Measurements from ENCODE around the gene TMPRSS6. TPM values are rescaled to one million over a fixed set of nuclear protein-coding genes. Genes with fewer than 3 reads are reported as not detected.

The TMPRSS6 gene
- total RNA-seq, 6 experiments from 2014 or later, result not detected

GRCh38 chr22:37069319-37069718 is 40.2 kb downstream of the TMPRSS6 start:
- no peaks in the 10 kb centered on the region for H3K4me1 Mint-ChIP-seq (ENCODE audit: low read depth)
- H3K27me3 Mint-ChIP-seq (ENCODE audit: insufficient read depth), result peaks cover 22% of the 10 kb centered on the region
- H3K9me3 Mint-ChIP-seq, result no peaks in the 10 kb centered on the region
- no peak overlapping the region for H3K4me3 Mint-ChIP-seq
- no peak overlapping the region for H3K27ac Mint-ChIP-seq
- peaks cover 3% of the 10 kb centered on the region; the same call in 1 of the 2 replicates for H3K36me3 Mint-ChIP-seq (ENCODE audit: low read depth)
- DNase-seq, result no peak
- TF ChIP-seq CTCF (IDR thresholded peaks at IDR 0.05), result no peak

GRCh38 chr22:37068859-37069258 is 40.7 kb downstream of the TMPRSS6 start:
- H3K36me3 Mint-ChIP-seq (ENCODE audit: low read depth), result peaks cover 5% of the 10 kb centered on the region; the same call in 1 of the 2 replicates
- H3K4me3 Mint-ChIP-seq, result no peak overlapping the region
- H3K9me3 Mint-ChIP-seq, result no peaks in the 10 kb centered on the region
- peaks cover 20% of the 10 kb centered on the region for H3K27me3 Mint-ChIP-seq (ENCODE audit: insufficient read depth)
- TF ChIP-seq CTCF (IDR thresholded peaks at IDR 0.05), result no peak
- no peak for DNase-seq
- H3K27ac Mint-ChIP-seq, result no peak overlapping the region
- no peaks in the 10 kb centered on the region for H3K4me1 Mint-ChIP-seq (ENCODE audit: low read depth)

- H3K36me3 Mint-ChIP-seq (ENCODE audit: low read depth), result peaks cover 5% of the 10 kb centered on the region; the same call in 1 of the 2 replicates
- TF ChIP-seq CTCF (IDR thresholded peaks at IDR 0.05), result no peak
Measured at GRCh38 chr22:37067428-37067827, 42.1 kb downstream of the TMPRSS6 start.

GRCh38 chr22:37065961-37066360 is 43.6 kb downstream of the TMPRSS6 start:
- no peak for TF ChIP-seq CTCF (IDR thresholded peaks at IDR 0.05)
- Mint-ChIP-seq H3K9me3 (no peaks in the 10 kb centered on the region), H3K4me3 (no peak overlapping the region), H3K27ac (no peak overlapping the region), H3K4me1 (ENCODE audit: low read depth) (no peaks in the 10 kb centered on the region), H3K36me3 (ENCODE audit: low read depth) (peaks cover 5% of the 10 kb centered on the region; the same call in 1 of the 2 replicates), H3K27me3 (ENCODE audit: insufficient read depth) (peaks cover 18% of the 10 kb centered on the region)
- no peak for DNase-seq

More at GRCh38 chr22:37067428-37067827, 42.1 kb downstream of the TMPRSS6 start:
- no peaks in the 10 kb centered on the region for H3K9me3 Mint-ChIP-seq
- H3K4me3 Mint-ChIP-seq, result no peak overlapping the region
- H3K27ac Mint-ChIP-seq, result no peak overlapping the region
- H3K4me1 Mint-ChIP-seq (ENCODE audit: low read depth), result no peaks in the 10 kb centered on the region
- H3K27me3 Mint-ChIP-seq (ENCODE audit: insufficient read depth), result peaks cover 20% of the 10 kb centered on the region
- DNase-seq, result no peak

GRCh38 chr22:37065180-37065579 is 44.3 kb downstream of the TMPRSS6 start:
- Mint-ChIP-seq H3K27me3 (ENCODE audit: insufficient read depth) (peaks cover 17% of the 10 kb centered on the region), H3K4me1 (ENCODE audit: low read depth) (no peaks in the 10 kb centered on the region), H3K27ac (no peak overlapping the region), H3K4me3 (no peak overlapping the region), H3K36me3 (ENCODE audit: low read depth) (peaks cover 5% of the 10 kb centered on the region; the same call in 1 of the 2 replicates), H3K9me3 (no peaks in the 10 kb centered on the region)
- TF ChIP-seq CTCF (IDR thresholded peaks at IDR 0.05), result no peak
- DNase-seq, result no peak

GRCh38 chr22:37064553-37064952 is 45.0 kb downstream of the TMPRSS6 start:
- Mint-ChIP-seq H3K4me1 (ENCODE audit: low read depth) (no peaks in the 10 kb centered on the region), H3K36me3 (ENCODE audit: low read depth) (peaks cover 5% of the 10 kb centered on the region; the same call in 1 of the 2 replicates), H3K9me3 (no peaks in the 10 kb centered on the region), H3K27me3 (ENCODE audit: insufficient read depth) (peaks cover 15% of the 10 kb centered on the region), H3K27ac (no peak overlapping the region), H3K4me3 (no peak overlapping the region)
- TF ChIP-seq CTCF (IDR thresholded peaks at IDR 0.05), result no peak
- DNase-seq, result no peak

All from HFFc6 (cell line).